ENCODE data around the gene PTBP3.

- TF ChIP-seq POLR2AphosphoS5 (IDR thresholded peaks at IDR 0.05) (no peak), CTCF (IDR thresholded peaks at IDR 0.05) (no peak)
These were observed 108.8 kb downstream of the PTBP3 start for GRCh38 chr9:112224401-112225289.

Data from esophagus muscularis mucosa (tissue), 3 donors.